Right lobe of liver (tissue), 4 donors: ENCODE results near the gene ZBTB7C.

ENCODE experiments used
- CTCF ChIP-seq, 4 donors: fragments of 200-600 bp in 3 of 4; fragments of 450-650 bp in 1 of 4; IDR thresholded peaks; one replicate each; pipeline versions ENCODE4 v1.5.1 to v1.8.0; 2016 to 2022; ENCODE audit warnings: antibody characterized with exemption in 4 of 4, mild to moderate bottlenecking in 2 of 4
- POLR2A ChIP-seq: fragments of 450-650 bp; IDR thresholded peaks from one replicate; pipeline ENCODE4 v1.6.1; 2017; ENCODE audit warnings: antibody characterized with exemption, mild to moderate bottlenecking
- donor health status: DM: no; HTN: no; CAD: no.
- donor health status: DM: no; HTN: no; CAD: no.
- donor health status: DM: no; HTN: yes; CAD: no.

- TF ChIP-seq CTCF (IDR thresholded peaks at IDR 0.05) (no peak), POLR2A (no peak)
These were observed 398.9 kb downstream of the ZBTB7C start for GRCh38 chr18:48010264-48010663.
